CD14-positive monocyte (primary cell): ENCODE results near the gene ZDHHC14. TPM values are rescaled to one million over a fixed set of nuclear protein-coding genes. Genes with fewer than 3 reads are reported as not detected.

Experiments
- DNase-seq, 3 donors: peaks; one replicate each; pipeline ENCODE4 v3.0.0-alpha.2; 2011 to 2022
- H2AFZ ChIP-seq: 2 replicates; pipeline ENCODE4 v1.6.0; 2012; ENCODE audit warnings: mild to moderate bottlenecking, low read depth, low read length, inconsistent platforms; ENCODE audit not compliant: insufficient read depth, poor library complexity, severe bottlenecking
- H3K27ac ChIP-seq, 2 donors: 1 replicate in 1 of 2; 2 replicates in 1 of 2; pipeline ENCODE4 v1.5.1; 2012 to 2013; ENCODE audit warnings: low read length in 2 of 2, control low read depth in 1 of 2, inconsistent platforms in 1 of 2, low read depth in 1 of 2, mild to moderate bottlenecking in 1 of 2
- H3K27me3 ChIP-seq, 2 donors: one replicate each; pipeline versions ENCODE4 v1.6.0 to v1.6.1; 2011 to 2013; ENCODE audit warnings: low read length in 2 of 2; ENCODE audit not compliant: control insufficient read depth in 2 of 2, insufficient read depth in 2 of 2
- H3K36me3 ChIP-seq, 2 donors: replicated peaks in 1 of 2; 1 replicate in 1 of 2; 2 replicates in 1 of 2; pipeline versions ENCODE4 v1.5.1 to v1.6.1; 2012 to 2013; ENCODE audit warnings: low read length in 2 of 2, control low read depth in 1 of 2, inconsistent platforms in 1 of 2, mild to moderate bottlenecking in 1 of 2; ENCODE audit not compliant: insufficient read depth in 2 of 2, control insufficient read depth in 1 of 2
- H3K4me1 ChIP-seq, 2 donors: 1 replicate in 1 of 2; 2 replicates in 1 of 2; pipeline versions ENCODE4 v1.5.1 to v1.6.1; 2012 to 2013; ENCODE audit warnings: low read length in 2 of 2, control low read depth in 1 of 2, inconsistent platforms in 1 of 2, mild to moderate bottlenecking in 1 of 2, moderate library complexity in 1 of 2; ENCODE audit not compliant: insufficient read depth in 2 of 2, control insufficient read depth in 1 of 2
- H3K4me2 ChIP-seq: replicated peaks from 2 replicates; pipeline ENCODE3; 2012; ENCODE audit warnings: low read length, moderate library complexity, mild to moderate bottlenecking; ENCODE audit not compliant: poor library complexity, severe bottlenecking; ENCODE audit errors: extremely low read depth
- H3K4me3 ChIP-seq, 3 experiments: fragments of 200-600 bp in 1 of 3; sonication (generic) in 1 of 3; replicated peaks in 1 of 3; 1 replicate in 2 of 3; 2 replicates in 1 of 3; pipeline ENCODE4 v1.5.1; 2011 to 2013; ENCODE audit warnings: low read length in 3 of 3, mild to moderate bottlenecking in 3 of 3, control low read depth in 2 of 3, low read depth in 2 of 3, inconsistent platforms in 1 of 3, moderate library complexity in 1 of 3
- H3K79me2 ChIP-seq: 2 replicates; pipeline ENCODE4 v1.6.0; 2012; ENCODE audit warnings: mild to moderate bottlenecking, control low read depth, inconsistent platforms, low read length, moderate library complexity; ENCODE audit not compliant: insufficient read depth
- H3K9ac ChIP-seq: 2 replicates; pipeline ENCODE4 v1.6.0; 2017; ENCODE audit warnings: low read length, mild to moderate bottlenecking; ENCODE audit not compliant: insufficient read depth, poor library complexity, severe bottlenecking
- H3K9me3 ChIP-seq, 2 donors: replicated peaks in 1 of 2; 1 replicate in 1 of 2; 2 replicates in 1 of 2; pipeline versions ENCODE4 v1.5.1 to v1.6.1; 2012 to 2013; ENCODE audit warnings: low read length in 2 of 2, control low read depth in 1 of 2; ENCODE audit not compliant: control insufficient read depth in 1 of 2, insufficient read depth in 1 of 2
- H4K20me1 ChIP-seq: 2 replicates; pipeline ENCODE4 v1.6.0; 2012; ENCODE audit warnings: mild to moderate bottlenecking, low read length, control low read depth, moderate library complexity; ENCODE audit not compliant: insufficient read depth
- H3K27ac Mint-ChIP-seq, 7 donors: one replicate each; pipeline ENCODE4 v1.8.0; 2020; ENCODE audit warnings: mild to moderate bottlenecking in 7 of 7, mixed read lengths in 7 of 7, moderate library complexity in 6 of 7, inconsistent platforms in 2 of 7
- H3K27me3 Mint-ChIP-seq, 3 donors: one replicate each; pipeline ENCODE4 v1.8.0; 2021 to 2022; ENCODE audit warnings: low read depth in 3 of 3, mild to moderate bottlenecking in 3 of 3, mixed read lengths in 3 of 3, moderate library complexity in 3 of 3, inconsistent platforms in 1 of 3
- H3K36me3 Mint-ChIP-seq, 2 donors: one replicate each; pipeline ENCODE4 v1.8.0; 2020; ENCODE audit warnings: mixed read lengths in 2 of 2, inconsistent platforms in 1 of 2, mild to moderate bottlenecking in 1 of 2
- H3K4me1 Mint-ChIP-seq: one replicate; pipeline ENCODE4 v1.8.0; 2020; ENCODE audit warnings: mild to moderate bottlenecking, mixed read lengths
- H3K4me3 Mint-ChIP-seq, 2 donors: one replicate each; pipeline ENCODE4 v1.8.0; 2020; ENCODE audit warnings: mild to moderate bottlenecking in 2 of 2, mixed read lengths in 2 of 2, moderate library complexity in 1 of 2
- H3K9me3 Mint-ChIP-seq, 7 donors: one replicate each; pipeline ENCODE4 v1.8.0; 2020 to 2022; ENCODE audit warnings: mixed read lengths in 7 of 7, mild to moderate bottlenecking in 6 of 7, moderate library complexity in 6 of 7, inconsistent platforms in 2 of 7
- WGBS: methylation state at CpG from one replicate; pipeline ENCODE4 v1.1.5; 2013; ENCODE audit warnings: missing lambda C conversion rate; ENCODE audit not compliant: insufficient coverage; 5-methylcytosine and 5-hydroxymethylcytosine counted together
- intact Hi-C, 2 donors: fragments of 100-400 bp; cut with micrococcal nuclease; formaldehyde crosslinking; loops; one replicate each; pipeline versions ENCODE4 v1.15.0 to v1.15.1; 2023
- polyA plus RNA-seq, 3 donors: library from polyadenylated mRNA; depleted of rRNA in 1 of 3; unstranded in 2 of 3; stranded (reverse) in 1 of 3; fragments of 300-500 nt in 2 of 3; fragments of >200 nt in 1 of 3; fragmentation: Illumina TruSeq in 2 of 3; gene quantifications; 1 replicate in 2 of 3; 2 replicates in 1 of 3; pipeline ENCODE4 v1.2.3, GENCODE V29; 2012 to 2021
- TF ChIP-seq, protein P1 (sequence below): fragments of 200-600 bp; IDR thresholded peaks from one replicate; pipeline ENCODE4 v1.8.0; 2022; ENCODE audit warnings: antibody characterized with exemption, mild to moderate bottlenecking

ZDHHC14 gene
- polyA plus RNA-seq, 3 donors = 0.30 to 1.7 (median 0.93) TPM

- Histone ChIP-seq H3K4me1 (peaks cover 21 to 27% of the 10 kb centered on the region in 2 donors), H3K4me2 (no peak overlapping the region), H2AFZ (no peak overlapping the region), H4K20me1 (no peaks in the 10 kb centered on the region), H3K27ac (no peak overlapping the region), H3K27me3 (no peaks in the 10 kb centered on the region), H3K9ac (no peak overlapping the region), H3K9me3 (no peaks in the 10 kb centered on the region), H3K79me2 (no peaks in the 10 kb centered on the region), H3K36me3 (no peaks in the 10 kb centered on the region), H3K4me3 (no peak overlapping the region)
- Mint-ChIP-seq H3K4me3 (no peak overlapping the region), H3K27me3 (peaks cover 0 to 2% (median 0%) of the 10 kb centered on the region in 3 donors), H3K36me3 (peaks cover 0 to 5% of the 10 kb centered on the region in 2 donors), H3K4me1 (peaks cover 31% of the 10 kb centered on the region), H3K27ac (no peak overlapping the region), H3K9me3 (peaks cover 0 to 3% (median 0%) of the 10 kb centered on the region in 7 donors)
- intact Hi-C loops = loop anchor here in 1 of 2 donors (5.0 kb wide), 1 partner anchor 34 kb away; no protein-coding TSS in a partner anchor
- no peak for DNase-seq
- WGBS = 100% methylated on average over 4 of the region's 9 CpGs
- TF ChIP-seq, protein P1, sequence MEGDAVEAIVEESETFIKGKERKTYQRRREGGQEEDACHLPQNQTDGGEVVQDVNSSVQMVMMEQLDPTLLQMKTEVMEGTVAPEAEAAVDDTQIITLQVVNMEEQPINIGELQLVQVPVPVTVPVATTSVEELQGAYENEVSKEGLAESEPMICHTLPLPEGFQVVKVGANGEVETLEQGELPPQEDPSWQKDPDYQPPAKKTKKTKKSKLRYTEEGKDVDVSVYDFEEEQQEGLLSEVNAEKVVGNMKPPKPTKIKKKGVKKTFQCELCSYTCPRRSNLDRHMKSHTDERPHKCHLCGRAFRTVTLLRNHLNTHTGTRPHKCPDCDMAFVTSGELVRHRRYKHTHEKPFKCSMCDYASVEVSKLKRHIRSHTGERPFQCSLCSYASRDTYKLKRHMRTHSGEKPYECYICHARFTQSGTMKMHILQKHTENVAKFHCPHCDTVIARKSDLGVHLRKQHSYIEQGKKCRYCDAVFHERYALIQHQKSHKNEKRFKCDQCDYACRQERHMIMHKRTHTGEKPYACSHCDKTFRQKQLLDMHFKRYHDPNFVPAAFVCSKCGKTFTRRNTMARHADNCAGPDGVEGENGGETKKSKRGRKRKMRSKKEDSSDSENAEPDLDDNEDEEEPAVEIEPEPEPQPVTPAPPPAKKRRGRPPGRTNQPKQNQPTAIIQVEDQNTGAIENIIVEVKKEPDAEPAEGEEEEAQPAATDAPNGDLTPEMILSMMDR = no peak
Measured at GRCh38 chr6:157513004-157513603, 132.1 kb downstream of the ZDHHC14 start.

- Histone ChIP-seq H3K36me3 (no peaks in the 10 kb centered on the region), H3K27ac (no peak overlapping the region), H3K4me2 (no peak overlapping the region), H3K4me1 (peaks cover 20 to 27% of the 10 kb centered on the region in 2 donors), H4K20me1 (no peaks in the 10 kb centered on the region), H3K79me2 (no peaks in the 10 kb centered on the region), H2AFZ (no peak overlapping the region), H3K27me3 (no peaks in the 10 kb centered on the region), H3K4me3 (no peak overlapping the region), H3K9me3 (no peaks in the 10 kb centered on the region), H3K9ac (no peak overlapping the region)
- H3K9me3 Mint-ChIP-seq = peaks cover 0 to 3% (median 0%) of the 10 kb centered on the region in 7 donors
- peaks cover 0 to 2% (median 0%) of the 10 kb centered on the region in 3 donors for H3K27me3 Mint-ChIP-seq
- peaks cover 0 to 5% of the 10 kb centered on the region in 2 donors for H3K36me3 Mint-ChIP-seq
- no peak overlapping the region for H3K4me3 Mint-ChIP-seq
- H3K4me1 Mint-ChIP-seq = peaks cover 28% of the 10 kb centered on the region
- intact Hi-C loops = loop anchor here in 1 of 2 donors (5.0 kb wide), 1 partner anchor 33 kb away; no protein-coding TSS in a partner anchor
- H3K27ac Mint-ChIP-seq = peak overlapping the region in 2 of 7 donors; percentile 31 to 44
- 89% methylated on average over 3 of the region's 13 CpGs for WGBS
- TF ChIP-seq, protein P1 = no peak
- no peak for DNase-seq
Measured at GRCh38 chr6:157513619-157514485, 132.9 kb downstream of the ZDHHC14 start.
